Endothelial cell of umbilical vein (primary cell): ENCODE data around the gene SEMA4D. TPM values are rescaled to one million over a fixed set of nuclear protein-coding genes. Genes with fewer than 3 reads are reported as not detected.

Experiments
- BruUV-seq: library from RNA; stranded (reverse); fragments of 400-500 nt; replicated peaks from 2 replicates; lab custom pipeline; 2021; lab: Mats Ljungman, UMichigan
- CTCF ChIA-PET: fragments of 300-600, 350-600 bp; sonication (Branson Sonifier 250); formaldehyde crosslinking; loops from one replicate; lab custom pipeline; 2021; ENCODE audit warnings: antibody characterized with exemption, inconsistent platforms; lab: Charles Lee
- POLR2A ChIA-PET: fragments of 300-600, 350-600 bp; sonication (Branson Sonifier 250); formaldehyde crosslinking; loops from one replicate; lab custom pipeline; 2021; ENCODE audit warnings: antibody characterized with exemption, inconsistent platforms; lab: Charles Lee
- DNase-seq: peaks from one replicate; pipeline ENCODE4 v3.0.0-alpha.2; 2011; ENCODE audit warnings: low read depth, low spot score
- FAIRE-seq: peaks from 2 replicates; lab custom pipeline; 2011; peaks lifted over from hg19 to GRCh38; lab: Jason Lieb, UNC
- H2AFZ ChIP-seq: 2 replicates; pipeline ENCODE4 v1.6.0; 2012; ENCODE audit warnings: low read depth, low read length, control low read depth, inconsistent platforms
- H3K27ac ChIP-seq: 2 replicates; pipeline ENCODE4 v1.5.1; 2011; ENCODE audit warnings: low read depth, mild to moderate bottlenecking, control low read depth, low read length, moderate library complexity; ENCODE audit not compliant: insufficient read depth
- H3K27me3 ChIP-seq, 2 experiments: 2 replicates each; pipeline versions ENCODE4 v1.6.0 to v1.6.1; 2011; ENCODE audit warnings: low read length in 2 of 2, mixed read lengths in 1 of 2; ENCODE audit not compliant: control insufficient read depth in 2 of 2, insufficient read depth in 2 of 2
- H3K36me3 ChIP-seq, 2 experiments: 2 replicates in 1 of 2; 3 replicates in 1 of 2; pipeline ENCODE4 v1.5.1; 2011; ENCODE audit warnings: low read length in 2 of 2, mild to moderate bottlenecking in 1 of 2, moderate library complexity in 1 of 2; ENCODE audit not compliant: control insufficient read depth in 2 of 2, insufficient read depth in 2 of 2; ENCODE audit errors: extremely low read depth in 1 of 2
- H3K4me1 ChIP-seq: 3 replicates; pipeline ENCODE4 v1.5.1; 2011; ENCODE audit warnings: mild to moderate bottlenecking, low read length; ENCODE audit not compliant: control insufficient read depth, insufficient read depth; ENCODE audit errors: extremely low read depth
- H3K4me2 ChIP-seq: 2 replicates; pipeline ENCODE4 v1.6.1; 2011; ENCODE audit warnings: low read length, control low read depth, mixed read lengths; ENCODE audit not compliant: insufficient read depth
- H3K4me3 ChIP-seq, 3 experiments: fragments of 200-600 bp in 1 of 3; sonication (generic), shearing (Covaris generic) in 1 of 3; replicated peaks in 1 of 3; 2 replicates each; pipeline ENCODE4 v1.5.1; 2011 to 2016; ENCODE audit warnings: control low read depth in 3 of 3, low read length in 3 of 3, mild to moderate bottlenecking in 2 of 3, inconsistent platforms in 1 of 3, low read depth in 1 of 3, moderate library complexity in 1 of 3; ENCODE audit not compliant: insufficient read depth in 1 of 3
- H3K79me2 ChIP-seq: 2 replicates; pipeline ENCODE4 v1.6.0; 2012; ENCODE audit warnings: low read length, inconsistent platforms; ENCODE audit not compliant: control insufficient read depth, insufficient read depth
- H3K9ac ChIP-seq: replicated peaks from 2 replicates; pipeline ENCODE3; 2011; ENCODE audit warnings: low read length, control low read depth; ENCODE audit not compliant: insufficient read depth; ENCODE audit errors: extremely low read depth
- H3K9me1 ChIP-seq: replicated peaks from 3 replicates; pipeline ENCODE4 v1.6.0; 2011; ENCODE audit warnings: mild to moderate bottlenecking, low read length; ENCODE audit not compliant: control insufficient read depth, insufficient read depth; ENCODE audit errors: extremely low read depth
- H3K9me3 ChIP-seq: replicated peaks from 2 replicates; pipeline ENCODE4 v1.5.1; 2012; ENCODE audit warnings: low read length, inconsistent platforms; ENCODE audit not compliant: control insufficient read depth, insufficient read depth
- H4K20me1 ChIP-seq: replicated peaks from 2 replicates; pipeline ENCODE3; 2011; ENCODE audit warnings: mild to moderate bottlenecking, low read length; ENCODE audit not compliant: control insufficient read depth, insufficient read depth; ENCODE audit errors: extremely low read depth
- EZH2 ChIP-seq: IDR thresholded peaks from 2 replicates; pipeline ENCODE4 v1.6.1; 2012; ENCODE audit warnings: borderline replicate concordance, low read depth, mild to moderate bottlenecking, moderate library complexity, low read length, inconsistent platforms; ENCODE audit not compliant: severe bottlenecking
- FOS ChIP-seq: IDR thresholded peaks from 2 replicates; pipeline ENCODE4 v1.6.1; 2011; ENCODE audit warnings: mild to moderate bottlenecking, low read length, moderate library complexity, borderline replicate concordance; ENCODE audit not compliant: insufficient read depth
- GATA2 ChIP-seq: IDR thresholded peaks from 2 replicates; pipeline ENCODE4 v1.7.0; 2011; ENCODE audit warnings: low read depth, mild to moderate bottlenecking, moderate library complexity, mixed read lengths, low read length; ENCODE audit not compliant: insufficient read length, insufficient read depth
- JUN ChIP-seq: IDR thresholded peaks from 2 replicates; pipeline ENCODE4 v1.6.1; 2011; ENCODE audit warnings: borderline replicate concordance, low read depth; ENCODE audit not compliant: insufficient read length, insufficient read depth
- MYC ChIP-seq: IDR thresholded peaks from one replicate; pipeline ENCODE4 v1.6.1; 2011; ENCODE audit warnings: mild to moderate bottlenecking, low read depth, low read length
- POLR2A ChIP-seq: IDR thresholded peaks from 2 replicates; pipeline ENCODE4 v1.6.1; 2012; ENCODE audit warnings: low read depth, mild to moderate bottlenecking, control low read depth, low read length
- POLR2AphosphoS5 ChIP-seq: IDR thresholded peaks from 2 replicates; pipeline ENCODE4 v1.6.1; 2012; ENCODE audit warnings: low read depth, mild to moderate bottlenecking, control low read depth, low read length, moderate library complexity; ENCODE audit not compliant: insufficient read depth
- dilution Hi-C: fragments of 300-500 bp; cut with MboI; formaldehyde crosslinking; loops from one replicate; pipeline ENCODE4 v1.15.0; 2019; ENCODE audit warnings: low sequenced_read_pairs; ENCODE audit not compliant: extremely low pct_ligation_motif_present
- intact Hi-C: fragments of 100-400 bp; cut with micrococcal nuclease; formaldehyde crosslinking; loops from one replicate; pipeline ENCODE4 v1.10.0; 2022
- polyA plus RNA-seq, 4 experiments: library from polyadenylated mRNA; depleted of rRNA in 3 of 4; stranded (reverse) in 3 of 4; unstranded in 1 of 4; fragments of >200 nt; gene quantifications; 2 replicates each; pipeline versions ENCODE4 v1.2.1 to v1.2.3, GENCODE V29; 2011 to 2012; ENCODE audit warnings: missing spikeins in 1 of 4
- total RNA-seq: library from RNA; stranded (reverse); gene quantifications from 2 replicates; pipeline ENCODE4 v1.2.3, GENCODE V29; 2021
- TF ChIP-seq, protein P1 (sequence below), 2 donors: IDR thresholded peaks; 1 replicate in 1 of 2; 2 replicates in 1 of 2; pipeline ENCODE4 v1.5.1; 2011; ENCODE audit warnings: low read length in 2 of 2, mild to moderate bottlenecking in 2 of 2, moderate library complexity in 2 of 2, control low read depth in 1 of 2, inconsistent platforms in 1 of 2, low read depth in 1 of 2; ENCODE audit not compliant: insufficient read depth in 1 of 2; ENCODE audit errors: extremely low read depth in 1 of 2
- TF ChIP-seq, protein P2 (sequence below): IDR thresholded peaks from 2 replicates; pipeline ENCODE4 v1.6.1; 2011; ENCODE audit not compliant: insufficient read depth, insufficient read length

Gene SEMA4D
- total and polyA plus RNA-seq, 2 donors (not counting 3 experiments of a cell fraction or from before 2014, with no cell fraction given) = 3.9 to 15.7 TPM

DNA sequence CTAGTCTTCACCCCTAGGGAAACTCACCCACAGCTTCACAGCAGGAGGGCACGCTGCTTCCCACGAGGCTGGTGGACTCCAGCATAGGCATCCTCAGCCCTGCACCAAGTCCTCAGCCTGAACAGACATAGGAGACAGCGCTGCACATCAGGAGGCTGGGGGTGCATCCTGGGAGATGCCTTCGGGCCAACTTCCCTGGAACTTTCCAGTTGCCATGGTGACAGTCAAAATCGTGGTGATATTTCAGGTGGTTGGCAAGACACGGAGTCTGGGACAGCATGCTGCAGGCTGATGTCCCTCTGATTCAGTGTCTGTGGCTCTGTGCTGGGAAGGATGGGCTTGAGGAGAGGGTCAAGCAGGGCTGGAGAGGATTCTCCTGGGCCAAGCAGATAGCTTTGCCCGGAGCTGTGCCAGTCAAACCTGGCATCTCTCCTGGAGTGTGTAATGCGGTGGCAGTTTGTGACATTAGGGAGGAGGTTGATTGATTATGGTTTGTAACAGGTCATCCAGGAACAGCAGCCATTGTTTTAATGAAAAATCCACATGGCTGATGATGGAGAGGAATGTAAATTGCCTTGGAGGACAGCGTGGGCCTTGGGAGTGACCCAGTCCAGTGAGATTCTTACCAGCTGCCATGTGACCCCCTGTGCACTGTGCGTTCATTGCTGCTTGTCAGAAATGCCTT, 35.6 kb upstream of the SEMA4D start:
- dilution Hi-C loops = no loop called here
- DNase-seq (no peak), FAIRE-seq (no peak)
- H3K36me3 ChIP-seq = no peaks in the 10 kb centered on the region
- no peaks in the 10 kb centered on the region for H3K27me3 ChIP-seq
- no peaks in the 10 kb centered on the region for H3K4me1 ChIP-seq
- no peaks in the 10 kb centered on the region for H4K20me1 ChIP-seq
- H3K9me3 ChIP-seq = no peaks in the 10 kb centered on the region
- intact Hi-C loops = no loop called here
- H3K4me3 ChIP-seq = no peak overlapping the region
- no TSS peak for BruUV-seq
- POLR2A ChIA-PET = no interaction called here
- no peaks in the 10 kb centered on the region for H3K79me2 ChIP-seq
- H3K9me1 ChIP-seq = no peaks in the 10 kb centered on the region
- no peak overlapping the region for H2AFZ ChIP-seq
- H3K9ac ChIP-seq = no peak overlapping the region
- TF ChIP-seq MYC = no peak
- no peak for TF ChIP-seq EZH2
- TF ChIP-seq, protein P1, sequence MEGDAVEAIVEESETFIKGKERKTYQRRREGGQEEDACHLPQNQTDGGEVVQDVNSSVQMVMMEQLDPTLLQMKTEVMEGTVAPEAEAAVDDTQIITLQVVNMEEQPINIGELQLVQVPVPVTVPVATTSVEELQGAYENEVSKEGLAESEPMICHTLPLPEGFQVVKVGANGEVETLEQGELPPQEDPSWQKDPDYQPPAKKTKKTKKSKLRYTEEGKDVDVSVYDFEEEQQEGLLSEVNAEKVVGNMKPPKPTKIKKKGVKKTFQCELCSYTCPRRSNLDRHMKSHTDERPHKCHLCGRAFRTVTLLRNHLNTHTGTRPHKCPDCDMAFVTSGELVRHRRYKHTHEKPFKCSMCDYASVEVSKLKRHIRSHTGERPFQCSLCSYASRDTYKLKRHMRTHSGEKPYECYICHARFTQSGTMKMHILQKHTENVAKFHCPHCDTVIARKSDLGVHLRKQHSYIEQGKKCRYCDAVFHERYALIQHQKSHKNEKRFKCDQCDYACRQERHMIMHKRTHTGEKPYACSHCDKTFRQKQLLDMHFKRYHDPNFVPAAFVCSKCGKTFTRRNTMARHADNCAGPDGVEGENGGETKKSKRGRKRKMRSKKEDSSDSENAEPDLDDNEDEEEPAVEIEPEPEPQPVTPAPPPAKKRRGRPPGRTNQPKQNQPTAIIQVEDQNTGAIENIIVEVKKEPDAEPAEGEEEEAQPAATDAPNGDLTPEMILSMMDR (IDR thresholded peaks at IDR 0.05; ENCODE audit: extremely low read depth in 1 of 2, insufficient read depth in 1 of 2, low read depth in 1 of 2, low read length in 2 of 2) = no peak
- TF ChIP-seq FOS = no peak
- no peak for TF ChIP-seq POLR2AphosphoS5
- TF ChIP-seq JUN = no peak
- no peak for TF ChIP-seq POLR2A
- TF ChIP-seq, protein P2, sequence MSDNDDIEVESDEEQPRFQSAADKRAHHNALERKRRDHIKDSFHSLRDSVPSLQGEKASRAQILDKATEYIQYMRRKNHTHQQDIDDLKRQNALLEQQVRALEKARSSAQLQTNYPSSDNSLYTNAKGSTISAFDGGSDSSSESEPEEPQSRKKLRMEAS = no peak
- TF ChIP-seq GATA2 = no peak
- H3K27ac ChIP-seq = no peak overlapping the region
- CTCF ChIA-PET = interaction anchor here (1.8 kb wide), 1 partner anchor 15 kb away, joined by 8 read pairs; no protein-coding TSS in a partner anchor
- no peak overlapping the region for H3K4me2 ChIP-seq
